IMR-90 (cell line): Measurements from ENCODE around the gene CLEC2D. TPM values are rescaled to one million over a fixed set of nuclear protein-coding genes. Genes with fewer than 3 reads are reported as not detected.

Experiments used
- ATAC-seq: fragments of 200-7000 bp; cut with Tn5 transposase; 2 replicates; pipeline ENCODE4 v1.9.1; 2020; ENCODE audit warnings: low read depth, mild to moderate bottlenecking, moderate library complexity
- BruUV-seq: library from RNA; stranded (reverse); fragments of 400-500 nt; replicated peaks from 2 replicates; lab custom pipeline; 2021; lab: Mats Ljungman, UMichigan
- CTCF ChIA-PET: fragments of 300-600 bp; formaldehyde crosslinking; extraction: SDS; loops from one replicate; lab custom pipeline; 2021; ENCODE audit warnings: antibody characterized with exemption; lab: Yijun Ruan, JAX
- POLR2A ChIA-PET: fragments of 300-600 bp; sonication (Branson Sonifier 250); formaldehyde crosslinking; loops from one replicate; lab custom pipeline; 2022; ENCODE audit warnings: antibody characterized with exemption; ENCODE audit not compliant: unreplicated experiment; lab: Charles Lee
- DNase-seq: peaks from one replicate; pipeline ENCODE4 v3.0.0; 2013
- H2AFZ ChIP-seq: replicated peaks from 2 replicates; pipeline ENCODE3; 2013; ENCODE audit warnings: low read length, mild to moderate bottlenecking; ENCODE audit not compliant: poor library complexity
- H2AK5ac ChIP-seq: 2 replicates; pipeline ENCODE4 v1.6.1; 2013; ENCODE audit warnings: low read depth, low read length, inconsistent platforms
- H2AK9ac ChIP-seq: replicated peaks from 2 replicates; pipeline ENCODE3; 2013; ENCODE audit warnings: mild to moderate bottlenecking, low read depth, low read length, moderate library complexity; ENCODE audit not compliant: poor library complexity
- H2BK120ac ChIP-seq: 2 replicates; pipeline ENCODE4 v1.6.1; 2013; ENCODE audit warnings: low read depth, low read length, inconsistent platforms
- H2BK15ac ChIP-seq: 3 replicates; pipeline ENCODE4 v1.6.1; 2013; ENCODE audit warnings: low read depth, low read length, inconsistent platforms
- H2BK20ac ChIP-seq: 2 replicates; pipeline ENCODE4 v1.6.1; 2013; ENCODE audit warnings: low read depth, mild to moderate bottlenecking, inconsistent platforms, low read length, moderate library complexity
- H2BK5ac ChIP-seq: 2 replicates; pipeline ENCODE4 v1.6.1; 2013; ENCODE audit warnings: mild to moderate bottlenecking, low read depth, low read length, inconsistent platforms; ENCODE audit not compliant: poor library complexity, severe bottlenecking
- H3K14ac ChIP-seq: replicated peaks from 2 replicates; pipeline ENCODE4 v1.6.1; 2013; ENCODE audit warnings: low read depth, low read length, inconsistent platforms
- H3K18ac ChIP-seq: 2 replicates; pipeline ENCODE4 v1.6.1; 2013; ENCODE audit warnings: low read depth, low read length, control low read depth
- H3K23ac ChIP-seq: 2 replicates; pipeline ENCODE4 v1.6.1; 2013; ENCODE audit warnings: low read depth, low read length, inconsistent platforms
- H3K27ac ChIP-seq: 2 replicates; pipeline ENCODE4 v1.5.1; 2013; ENCODE audit warnings: mild to moderate bottlenecking, control low read depth, low read length; ENCODE audit not compliant: insufficient read depth
- H3K27me3 ChIP-seq: 2 replicates; pipeline ENCODE4 v1.6.1; 2013; ENCODE audit warnings: low read length; ENCODE audit not compliant: control insufficient read depth, insufficient read depth
- H3K36me3 ChIP-seq: 2 replicates; pipeline ENCODE4 v1.6.1; 2013; ENCODE audit warnings: low read length, mixed read lengths; ENCODE audit not compliant: control insufficient read depth, insufficient read depth
- H3K4ac ChIP-seq: 2 replicates; pipeline ENCODE4 v1.6.1; 2013; ENCODE audit warnings: low read depth, low read length, inconsistent platforms
- H3K4me1 ChIP-seq: 2 replicates; pipeline ENCODE4 v1.6.1; 2013; ENCODE audit warnings: low read length, mixed read lengths; ENCODE audit not compliant: control insufficient read depth, insufficient read depth
- H3K4me2 ChIP-seq: 2 replicates; pipeline ENCODE4 v1.6.1; 2013; ENCODE audit warnings: low read depth, mild to moderate bottlenecking, control low read depth, low read length, moderate library complexity
- H3K4me3 ChIP-seq: 2 replicates; pipeline ENCODE4 v1.5.1; 2013; ENCODE audit warnings: low read depth, mild to moderate bottlenecking, control low read depth, low read length, moderate library complexity; ENCODE audit not compliant: insufficient read depth
- H3K56ac ChIP-seq: 2 replicates; pipeline ENCODE4 v1.6.1; 2013; ENCODE audit warnings: low read length, inconsistent platforms; ENCODE audit not compliant: insufficient read depth; ENCODE audit errors: extremely low read depth
- H3K79me1 ChIP-seq, 2 experiments: 2 replicates each; pipeline ENCODE4 v1.6.1; 2013; ENCODE audit warnings: low read length in 2 of 2, inconsistent platforms in 1 of 2, low read depth in 1 of 2
- H3K9ac ChIP-seq: 2 replicates; pipeline ENCODE4 v1.6.1; 2013; ENCODE audit warnings: low read depth, low read length, control low read depth
- H3K9me1 ChIP-seq: 2 replicates; pipeline ENCODE4 v1.6.1; 2013; ENCODE audit warnings: low read length, inconsistent platforms; ENCODE audit not compliant: insufficient read depth
- H3K9me3 ChIP-seq: 2 replicates; pipeline ENCODE4 v1.6.1; 2013; ENCODE audit warnings: low read length; ENCODE audit not compliant: control insufficient read depth, insufficient read depth
- H4K20me1 ChIP-seq: 2 replicates; pipeline ENCODE4 v1.6.1; 2013; ENCODE audit warnings: low read length, inconsistent platforms; ENCODE audit not compliant: insufficient read depth
- H4K5ac ChIP-seq: 2 replicates; pipeline ENCODE4 v1.6.1; 2013; ENCODE audit warnings: mild to moderate bottlenecking, low read depth, low read length, control low read depth
- H4K8ac ChIP-seq, 2 experiments: 2 replicates each; pipeline ENCODE4 v1.6.1; 2013; ENCODE audit warnings: low read depth in 2 of 2, low read length in 2 of 2, control low read depth in 1 of 2, inconsistent platforms in 1 of 2
- H4K91ac ChIP-seq: 2 replicates; pipeline ENCODE4 v1.6.1; 2013; ENCODE audit warnings: low read depth, low read length, inconsistent platforms; ENCODE audit not compliant: insufficient read depth
- BHLHE40 ChIP-seq: fragments of 150-350 bp; IDR thresholded peaks from 2 replicates; pipeline ENCODE4 v1.6.1; 2016; ENCODE audit warnings: mild to moderate bottlenecking, low read depth, low read length
- CEBPB ChIP-seq: IDR thresholded peaks from 2 replicates; pipeline ENCODE4 v1.6.1; 2012; ENCODE audit warnings: low read depth, low read length, improper control_type of control experiment
- CTCF ChIP-seq: conservative IDR thresholded peaks from 2 replicates; pipeline ENCODE4 v1.5.1; 2012; ENCODE audit warnings: mild to moderate bottlenecking, low read depth, low read length, improper control_type of control experiment
- FOS ChIP-seq: fragments of 150-350 bp; IDR thresholded peaks from 2 replicates; pipeline ENCODE4 v1.6.1; 2016; ENCODE audit warnings: low read depth, low read length
- MAFK ChIP-seq: IDR thresholded peaks from 2 replicates; pipeline ENCODE4 v1.6.1; 2012; ENCODE audit warnings: low read depth, low read length, improper control_type of control experiment
- MXI1 ChIP-seq: IDR thresholded peaks from 2 replicates; pipeline ENCODE4 v1.6.1; 2012; ENCODE audit warnings: low read depth, mild to moderate bottlenecking, low read length, moderate library complexity, borderline replicate concordance
- NFE2L2 ChIP-seq: fragments of 150-350 bp; IDR thresholded peaks from 2 replicates; pipeline ENCODE4 v1.6.1; 2016; ENCODE audit warnings: low read depth, mild to moderate bottlenecking, low read length
- POLR2A ChIP-seq: IDR thresholded peaks from 2 replicates; pipeline ENCODE4 v1.6.1; 2012; ENCODE audit warnings: mild to moderate bottlenecking, low read depth, low read length
- RAD21 ChIP-seq: IDR thresholded peaks from 2 replicates; pipeline ENCODE4 v1.6.1; 2012; ENCODE audit warnings: low read length, improper control_type of control experiment
- RCOR1 ChIP-seq: IDR thresholded peaks from 2 replicates; pipeline ENCODE4 v1.6.1; 2012; ENCODE audit warnings: mild to moderate bottlenecking, low read length, improper control_type of control experiment; ENCODE audit not compliant: insufficient replicate concordance
- RFX5 ChIP-seq: IDR thresholded peaks from 2 replicates; pipeline ENCODE4 v1.8.0; 2012; ENCODE audit warnings: low read depth, mild to moderate bottlenecking, low read length, moderate library complexity
- SMC3 ChIP-seq: fragments of 150-350 bp; IDR thresholded peaks from 2 replicates; pipeline ENCODE4 v1.6.1; 2016; ENCODE audit warnings: low read depth, mild to moderate bottlenecking, antibody characterized with exemption, low read length, moderate library complexity
- dilution Hi-C: fragments of 300-500 bp; cut with HindIII; formaldehyde crosslinking; loops from one replicate; pipeline ENCODE4 v1.14.3; 2018; ENCODE audit warnings: low sequenced_read_pairs; ENCODE audit not compliant: unreplicated experiment
- in situ Hi-C: fragments of 300-500 bp; cut with MboI; formaldehyde crosslinking; loops from 3 replicates; pipeline ENCODE4 v1.14.3; 2019; ENCODE audit warnings: low sequenced_read_pairs, inconsistent platforms, mixed read lengths
- intact Hi-C: fragments of 100-400 bp; cut with micrococcal nuclease; formaldehyde crosslinking; loops from 2 replicates; pipeline ENCODE4 v1.10.0; 2022
- polyA plus RNA-seq, 3 experiments: library from polyadenylated mRNA; depleted of rRNA; stranded (reverse); fragments of >200 nt; gene quantifications; 2 replicates each; pipeline ENCODE4 v1.2.3, GENCODE V29; 2012; ENCODE audit warnings: low replicate concordance in 1 of 3
- total RNA-seq: library from RNA; depleted of rRNA; stranded (reverse); fragments of >200 nt; gene quantifications from 2 replicates; pipeline ENCODE4 v1.2.3, GENCODE V29; 2012
- TF ChIP-seq, protein P1 (sequence below): fragments of 150-350 bp; IDR thresholded peaks from 2 replicates; pipeline ENCODE4 v1.6.1; 2017; ENCODE audit warnings: mild to moderate bottlenecking, antibody characterized with exemption, low read length, low read depth
- TF ChIP-seq, protein P2 (sequence below): fragments of 150-350 bp; IDR thresholded peaks from 2 replicates; pipeline ENCODE4 v1.6.1; 2016; ENCODE audit warnings: low read depth, mild to moderate bottlenecking, low read length, moderate library complexity, borderline replicate concordance

CLEC2D gene
- total and polyA plus RNA-seq, 2 of the 4 experiments (the other 2 are of a cell fraction) = 0.72 to 1.2 TPM

DNA sequence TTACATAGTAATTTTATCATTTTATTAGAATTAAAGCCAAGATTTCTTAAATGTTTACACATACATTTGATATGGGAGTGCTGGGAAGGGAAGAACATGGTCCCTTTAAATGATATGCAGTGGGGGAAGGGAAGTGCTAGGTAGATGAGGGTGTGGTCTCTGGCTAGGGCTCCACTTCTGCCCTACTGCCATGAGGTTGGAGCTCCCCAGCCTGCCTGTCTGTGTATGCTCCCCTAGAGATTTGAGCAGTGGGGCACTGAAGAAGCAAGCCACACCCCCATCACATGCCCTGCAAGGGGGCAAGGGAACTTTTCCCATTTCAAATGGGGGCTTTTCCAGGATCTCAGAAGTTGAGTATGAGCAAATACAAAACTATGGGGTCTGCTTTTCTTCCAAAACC is 37.8 kb downstream of the CLEC2D start:
- no peak overlapping the region for H2BK5ac ChIP-seq
- no peak overlapping the region for H3K4me3 ChIP-seq
- no peaks in the 10 kb centered on the region for H4K20me1 ChIP-seq
- H3K4ac ChIP-seq = no peak overlapping the region
- ATAC-seq = no peak
- H2BK120ac ChIP-seq = no peak overlapping the region
- intact Hi-C loops (no loop called here), in situ Hi-C loops (loop anchor here (5.0 to 25.0 kb wide), 2 partner anchors 70 to 370 kb away; no protein-coding TSS in a partner anchor), dilution Hi-C loops (loop anchor here (10.0 kb wide), 1 partner anchor 73 kb away; no protein-coding TSS in a partner anchor)
- no peaks in the 10 kb centered on the region for H3K27me3 ChIP-seq
- ChIA-PET POLR2A (no interaction called here), CTCF (no interaction called here)
- H4K8ac ChIP-seq = no peak overlapping the region
- H4K91ac ChIP-seq = no peak overlapping the region
- no peaks in the 10 kb centered on the region for H3K36me3 ChIP-seq
- no peak overlapping the region for H3K23ac ChIP-seq
- H3K27ac ChIP-seq = no peak overlapping the region
- TF ChIP-seq RAD21 = no peak
- TF ChIP-seq POLR2A = no peak
- no peak for TF ChIP-seq NFE2L2
- no peak for TF ChIP-seq RFX5
- TF ChIP-seq, protein P1, sequence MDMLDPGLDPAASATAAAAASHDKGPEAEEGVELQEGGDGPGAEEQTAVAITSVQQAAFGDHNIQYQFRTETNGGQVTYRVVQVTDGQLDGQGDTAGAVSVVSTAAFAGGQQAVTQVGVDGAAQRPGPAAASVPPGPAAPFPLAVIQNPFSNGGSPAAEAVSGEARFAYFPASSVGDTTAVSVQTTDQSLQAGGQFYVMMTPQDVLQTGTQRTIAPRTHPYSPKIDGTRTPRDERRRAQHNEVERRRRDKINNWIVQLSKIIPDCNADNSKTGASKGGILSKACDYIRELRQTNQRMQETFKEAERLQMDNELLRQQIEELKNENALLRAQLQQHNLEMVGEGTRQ = no peak
- no peak for TF ChIP-seq MXI1
- TF ChIP-seq MAFK = no peak
- no peak for TF ChIP-seq BHLHE40
- TF ChIP-seq CEBPB = no peak
- no peak for TF ChIP-seq CTCF
- TF ChIP-seq, protein P2, sequence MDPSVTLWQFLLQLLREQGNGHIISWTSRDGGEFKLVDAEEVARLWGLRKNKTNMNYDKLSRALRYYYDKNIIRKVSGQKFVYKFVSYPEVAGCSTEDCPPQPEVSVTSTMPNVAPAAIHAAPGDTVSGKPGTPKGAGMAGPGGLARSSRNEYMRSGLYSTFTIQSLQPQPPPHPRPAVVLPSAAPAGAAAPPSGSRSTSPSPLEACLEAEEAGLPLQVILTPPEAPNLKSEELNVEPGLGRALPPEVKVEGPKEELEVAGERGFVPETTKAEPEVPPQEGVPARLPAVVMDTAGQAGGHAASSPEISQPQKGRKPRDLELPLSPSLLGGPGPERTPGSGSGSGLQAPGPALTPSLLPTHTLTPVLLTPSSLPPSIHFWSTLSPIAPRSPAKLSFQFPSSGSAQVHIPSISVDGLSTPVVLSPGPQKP = no peak
- TF ChIP-seq SMC3 = no peak
- TF ChIP-seq RCOR1 = no peak
- TF ChIP-seq FOS = no peak
- H3K9me3 ChIP-seq = no peaks in the 10 kb centered on the region
- H3K9ac ChIP-seq = no peak overlapping the region
- H3K56ac ChIP-seq = no peak overlapping the region
- no peaks in the 10 kb centered on the region for H3K9me1 ChIP-seq
- BruUV-seq = no TSS peak
- no peaks in the 10 kb centered on the region for H3K79me1 ChIP-seq
- H4K5ac ChIP-seq = no peak overlapping the region
- H3K4me2 ChIP-seq = no peak overlapping the region
- no peak overlapping the region for H2AK5ac ChIP-seq
- no peak overlapping the region for H3K14ac ChIP-seq
- no peak overlapping the region for H3K18ac ChIP-seq
- H2BK15ac ChIP-seq = no peak overlapping the region
- H2AK9ac ChIP-seq = no peak overlapping the region
- H3K4me1 ChIP-seq = no peaks in the 10 kb centered on the region
- no peak overlapping the region for H2BK20ac ChIP-seq
- no peak for DNase-seq
- H2AFZ ChIP-seq = no peak overlapping the region
